ENCODE data around the gene BAIAP2. TPM values are rescaled to one million over a fixed set of nuclear protein-coding genes. Genes with fewer than 3 reads are reported as not detected.

Gene BAIAP2
- total RNA-seq, 2 donors from 2014 or later = 8.0 to 11.5 TPM

- no peak for ATAC-seq
- H3K36me3 ChIP-seq (replicated peaks in 1 of 2; ENCODE audit: insufficient read depth in 1 of 2, low read depth in 2 of 2) = peaks cover 0 to 1% of the 10 kb centered on the region in 2 donors
- no peak overlapping the region for H3K27ac ChIP-seq
- H3K4me1 ChIP-seq = no peaks in the 10 kb centered on the region
- DNase-seq = no peak
- WGBS, 2 donors = 77 to 79% methylated on average over 5 to 10 of the region's 14 CpGs
- TF ChIP-seq POLR2A (IDR thresholded peaks at IDR 0.05) = no peak
- no peak for TF ChIP-seq CTCF (IDR thresholded peaks at IDR 0.05)
- intact Hi-C loops (cut with DNase I) = no loop called here
- H3K9me3 ChIP-seq = no peaks in the 10 kb centered on the region
- no peak overlapping the region for H3K4me3 ChIP-seq
- no peaks in the 10 kb centered on the region for H3K27me3 ChIP-seq
Measured at GRCh38 chr17:81125573-81126081, 90.7 kb downstream of the BAIAP2 start.

- Histone ChIP-seq H3K4me3 (no peak overlapping the region), H3K27me3 (no peaks in the 10 kb centered on the region), H3K9me3 (no peaks in the 10 kb centered on the region), H3K36me3 (replicated peaks in 1 of 2; ENCODE audit: insufficient read depth in 1 of 2, low read depth in 2 of 2) (peaks cover 0 to 1% of the 10 kb centered on the region in 2 donors), H3K27ac (no peak overlapping the region), H3K4me1 (no peaks in the 10 kb centered on the region)
- DNase-seq (no peak), ATAC-seq (no peak)
- WGBS, 2 donors = 84 to 91% methylated on average over 7 to 20 of the region's 34 CpGs
- TF ChIP-seq CTCF (IDR thresholded peaks at IDR 0.05) (no peak), POLR2A (IDR thresholded peaks at IDR 0.05) (no peak)
- intact Hi-C loops (cut with DNase I) = no loop called here
Measured at GRCh38 chr17:81126281-81127132, 91.6 kb downstream of the BAIAP2 start.

GRCh38 chr17:81127133-81127455, 92.1 kb downstream of the BAIAP2 start:
- Histone ChIP-seq H3K27me3 (no peaks in the 10 kb centered on the region), H3K9me3 (no peaks in the 10 kb centered on the region), H3K4me3 (no peak overlapping the region), H3K36me3 (replicated peaks in 1 of 2; ENCODE audit: insufficient read depth in 1 of 2, low read depth in 2 of 2) (peaks cover 0 to 1% of the 10 kb centered on the region in 2 donors), H3K27ac (no peak overlapping the region), H3K4me1 (no peaks in the 10 kb centered on the region)
- TF ChIP-seq CTCF (IDR thresholded peaks at IDR 0.05) (no peak), POLR2A (IDR thresholded peaks at IDR 0.05) (no peak)
- ATAC-seq (no peak), DNase-seq (no peak)
- intact Hi-C loops (cut with DNase I) = no loop called here
- WGBS, 2 donors = 80% methylated on average over 1 of the region's 5 CpGs

- TF ChIP-seq POLR2A (IDR thresholded peaks at IDR 0.05) (no peak), CTCF (IDR thresholded peaks at IDR 0.05) (no peak)
- H3K36me3 ChIP-seq (replicated peaks in 1 of 2; ENCODE audit: insufficient read depth in 1 of 2, low read depth in 2 of 2) = peaks cover 0 to 1% of the 10 kb centered on the region in 2 donors
- 86% methylated on average over 15 to 25 of the region's 25 CpGs for WGBS, 2 donors
- DNase-seq = no peak
- ATAC-seq = no peak
- no peaks in the 10 kb centered on the region for H3K9me3 ChIP-seq
- no peaks in the 10 kb centered on the region for H3K4me1 ChIP-seq
- intact Hi-C loops (cut with DNase I) = no loop called here
- H3K27me3 ChIP-seq = no peaks in the 10 kb centered on the region
- H3K4me3 ChIP-seq = no peak overlapping the region
- no peak overlapping the region for H3K27ac ChIP-seq
Measured at GRCh38 chr17:81127526-81128177, 92.7 kb downstream of the BAIAP2 start.
